OCI-LY3 (cell line): ENCODE measurements around the gene OR9Q1.
"Not testable (repeated sequence)": the region's sequence is repeated elsewhere in the genome, so short reads cannot be mapped to it uniquely, and the experiment has no call there.

Experiments used
- EZH2phosphoT487 ChIP-seq: fragments of 200-600 bp; shearing (Covaris generic); IDR thresholded peaks from 2 replicates; pipeline ENCODE4 v1.6.1; 2018; ENCODE audit warnings: antibody characterized with exemption, mixed run types, low read depth
- TF ChIP-seq, protein P1 (sequence below): fragments of 200-600, 300-600 bp; sonication (generic); IDR thresholded peaks from 2 replicates; pipeline ENCODE4 v1.5.1; 2014; ENCODE audit warnings: antibody characterized with exemption, low read length, low read depth

DNA sequence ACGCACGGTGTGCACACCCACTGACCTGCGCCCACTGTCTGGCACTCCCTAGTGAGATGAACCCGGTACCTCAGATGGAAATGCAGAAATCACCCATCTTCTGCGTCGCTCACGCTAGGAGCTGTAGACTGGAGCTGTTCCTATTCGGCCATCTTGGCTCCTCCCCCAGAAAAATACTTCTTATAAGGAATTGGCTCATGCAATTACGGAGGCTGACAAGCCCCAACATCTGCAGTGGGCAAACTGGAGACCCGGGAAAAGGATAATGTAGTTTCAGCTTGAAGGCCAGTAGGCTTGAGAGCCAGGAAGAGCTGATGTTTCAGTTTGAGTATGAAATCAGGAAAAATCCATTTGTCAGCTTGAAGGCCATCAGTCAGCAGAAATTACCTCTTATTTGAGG is 23.7 kb upstream of the OR9Q1 start:
- TF ChIP-seq, protein P1, sequence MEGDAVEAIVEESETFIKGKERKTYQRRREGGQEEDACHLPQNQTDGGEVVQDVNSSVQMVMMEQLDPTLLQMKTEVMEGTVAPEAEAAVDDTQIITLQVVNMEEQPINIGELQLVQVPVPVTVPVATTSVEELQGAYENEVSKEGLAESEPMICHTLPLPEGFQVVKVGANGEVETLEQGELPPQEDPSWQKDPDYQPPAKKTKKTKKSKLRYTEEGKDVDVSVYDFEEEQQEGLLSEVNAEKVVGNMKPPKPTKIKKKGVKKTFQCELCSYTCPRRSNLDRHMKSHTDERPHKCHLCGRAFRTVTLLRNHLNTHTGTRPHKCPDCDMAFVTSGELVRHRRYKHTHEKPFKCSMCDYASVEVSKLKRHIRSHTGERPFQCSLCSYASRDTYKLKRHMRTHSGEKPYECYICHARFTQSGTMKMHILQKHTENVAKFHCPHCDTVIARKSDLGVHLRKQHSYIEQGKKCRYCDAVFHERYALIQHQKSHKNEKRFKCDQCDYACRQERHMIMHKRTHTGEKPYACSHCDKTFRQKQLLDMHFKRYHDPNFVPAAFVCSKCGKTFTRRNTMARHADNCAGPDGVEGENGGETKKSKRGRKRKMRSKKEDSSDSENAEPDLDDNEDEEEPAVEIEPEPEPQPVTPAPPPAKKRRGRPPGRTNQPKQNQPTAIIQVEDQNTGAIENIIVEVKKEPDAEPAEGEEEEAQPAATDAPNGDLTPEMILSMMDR = not testable (repeated sequence)
- TF ChIP-seq EZH2phosphoT487 = not testable (repeated sequence)
